Measurements from ENCODE around the gene GRM8.

- TF ChIP-seq, protein P1, sequence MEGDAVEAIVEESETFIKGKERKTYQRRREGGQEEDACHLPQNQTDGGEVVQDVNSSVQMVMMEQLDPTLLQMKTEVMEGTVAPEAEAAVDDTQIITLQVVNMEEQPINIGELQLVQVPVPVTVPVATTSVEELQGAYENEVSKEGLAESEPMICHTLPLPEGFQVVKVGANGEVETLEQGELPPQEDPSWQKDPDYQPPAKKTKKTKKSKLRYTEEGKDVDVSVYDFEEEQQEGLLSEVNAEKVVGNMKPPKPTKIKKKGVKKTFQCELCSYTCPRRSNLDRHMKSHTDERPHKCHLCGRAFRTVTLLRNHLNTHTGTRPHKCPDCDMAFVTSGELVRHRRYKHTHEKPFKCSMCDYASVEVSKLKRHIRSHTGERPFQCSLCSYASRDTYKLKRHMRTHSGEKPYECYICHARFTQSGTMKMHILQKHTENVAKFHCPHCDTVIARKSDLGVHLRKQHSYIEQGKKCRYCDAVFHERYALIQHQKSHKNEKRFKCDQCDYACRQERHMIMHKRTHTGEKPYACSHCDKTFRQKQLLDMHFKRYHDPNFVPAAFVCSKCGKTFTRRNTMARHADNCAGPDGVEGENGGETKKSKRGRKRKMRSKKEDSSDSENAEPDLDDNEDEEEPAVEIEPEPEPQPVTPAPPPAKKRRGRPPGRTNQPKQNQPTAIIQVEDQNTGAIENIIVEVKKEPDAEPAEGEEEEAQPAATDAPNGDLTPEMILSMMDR (conservative IDR thresholded peaks at IDR 0.05): no peak
- TF ChIP-seq ZFX (IDR thresholded peaks at IDR 0.05): no peak
Observed at GRCh38 chr7:127256041-127256725, 3.4 kb upstream of the GRM8 start.
